OCI-LY7 (cell line): ENCODE data around the gene RNFT2. TPM values are rescaled to one million over a fixed set of nuclear protein-coding genes. Genes with fewer than 3 reads are reported as not detected.
A peak's percentile ranks its signal among the peaks of the same experiment; 100 is the strongest.

Experiments used
- BruUV-seq: library from RNA; stranded (reverse); fragments of 400-500 nt; replicated peaks from 2 replicates; lab custom pipeline; 2021; lab: Mats Ljungman, UMichigan
- CTCF ChIA-PET: fragments of 300-600 bp; sonication (Branson Sonifier 250); formaldehyde crosslinking; loops from one replicate; lab custom pipeline; 2022; ENCODE audit warnings: antibody characterized with exemption; ENCODE audit not compliant: unreplicated experiment; lab: Charles Lee
- POLR2A ChIA-PET: fragments of 300-600 bp; sonication (Branson Sonifier 250); formaldehyde crosslinking; loops from one replicate; lab custom pipeline; 2022; ENCODE audit warnings: antibody characterized with exemption; lab: Charles Lee
- DNase-seq: peaks from one replicate; pipeline ENCODE4 v3.0.0-alpha.2; 2015; ENCODE audit warnings: low spot score
- H2AFZ ChIP-seq: fragments of 200-600 bp; sonication (generic), shearing (Covaris generic); 2 replicates; pipeline ENCODE4 v1.6.1; 2014; ENCODE audit warnings: mild to moderate bottlenecking, antibody characterized with exemption, low read length, moderate library complexity
- H3K27ac ChIP-seq: fragments of 200-600 bp; sonication (generic); 2 replicates; pipeline ENCODE4 v1.5.1; 2014; ENCODE audit warnings: mixed run types, low read depth, mild to moderate bottlenecking, moderate library complexity, low read length, inconsistent platforms; ENCODE audit not compliant: poor library complexity, severe bottlenecking
- H3K36me3 ChIP-seq: fragments of 200-600 bp; sonication (generic); 2 replicates; pipeline ENCODE4 v1.6.1; 2014; ENCODE audit warnings: mild to moderate bottlenecking, antibody characterized with exemption, low read length, moderate library complexity, mixed read lengths; ENCODE audit not compliant: insufficient read depth
- H3K4me1 ChIP-seq: fragments of 200-600 bp; sonication (generic); 2 replicates; pipeline ENCODE4 v1.5.1; 2014; ENCODE audit warnings: mild to moderate bottlenecking, low read length; ENCODE audit not compliant: insufficient read depth, poor library complexity, severe bottlenecking
- H3K4me2 ChIP-seq: fragments of 200-600 bp; sonication (generic); 2 replicates; pipeline ENCODE4 v1.6.1; 2014; ENCODE audit warnings: mild to moderate bottlenecking, low read length
- H3K4me3 ChIP-seq: fragments of 200-600 bp; sonication (generic); 2 replicates; pipeline ENCODE4 v1.5.1; 2014; ENCODE audit warnings: mild to moderate bottlenecking, low read depth, low read length; ENCODE audit not compliant: poor library complexity, severe bottlenecking
- H3K79me2 ChIP-seq: fragments of 200-600 bp; sonication (generic); 2 replicates; pipeline ENCODE4 v1.6.1; 2016; ENCODE audit warnings: low read depth, mild to moderate bottlenecking, low read length, moderate library complexity, mixed read lengths; ENCODE audit not compliant: insufficient read depth
- H3K9me2 ChIP-seq: fragments of 200-600 bp; sonication (generic); 2 replicates; pipeline ENCODE4 v1.6.1; 2016; ENCODE audit warnings: mild to moderate bottlenecking, low read length, mixed read lengths; ENCODE audit not compliant: insufficient read depth
- H3K9me3 ChIP-seq: fragments of 200-600 bp; sonication (generic); 2 replicates; pipeline ENCODE4 v1.6.1; 2014; ENCODE audit warnings: mild to moderate bottlenecking, mixed run types, low read length, mixed read lengths
- H4K20me1 ChIP-seq: fragments of 200-600 bp; sonication (generic); 2 replicates; pipeline ENCODE4 v1.6.1; 2014; ENCODE audit warnings: mild to moderate bottlenecking, antibody characterized with exemption, low read length, moderate library complexity, mixed read lengths; ENCODE audit not compliant: insufficient read depth
- CTCF ChIP-seq: fragments of 200-600 bp; sonication (generic); conservative IDR thresholded peaks from 2 replicates; pipeline ENCODE4 v1.5.1; 2014; ENCODE audit warnings: mild to moderate bottlenecking, antibody characterized with exemption, low read length, moderate library complexity, mixed read lengths
- EZH2phosphoT487 ChIP-seq: fragments of 200-600 bp; sonication (generic); IDR thresholded peaks from 2 replicates; pipeline ENCODE4 v1.6.1; 2018; ENCODE audit warnings: low read depth, borderline replicate concordance, mild to moderate bottlenecking, mixed run types, antibody characterized with exemption, low read length, moderate library complexity, mixed read lengths
- intact Hi-C: fragments of 100-400 bp; cut with micrococcal nuclease; formaldehyde crosslinking; loops from one replicate; pipeline ENCODE4 v1.10.0; 2022; ENCODE audit not compliant: unreplicated experiment
- total RNA-seq, 2 experiments: library from RNA; depleted of rRNA in 1 of 2; stranded (reverse); fragments of >200 nt in 1 of 2; shearing (Covaris generic) in 1 of 2; gene quantifications; 2 replicates each; pipeline ENCODE4 v1.2.3, GENCODE V29; 2014 to 2022

RNFT2 gene
- total RNA-seq, 2 experiments from 2014 or later = 40.2 to 62.2 TPM

- peaks cover 8% of the 10 kb centered on the region; the same call in 1 of the 2 replicates for H3K79me2 ChIP-seq
- peaks cover 81% of the 10 kb centered on the region for H3K36me3 ChIP-seq
- POLR2A ChIA-PET = interaction anchor here (0.7 to 2.2 kb wide), 2 partner anchors 28 to 63 kb away, joined by 3 to 5 read pairs; no protein-coding TSS in a partner anchor
- DNase-seq = no peak
- no TSS peak for BruUV-seq
- H3K9me3 ChIP-seq = peaks cover 20% of the 10 kb centered on the region
- H3K27ac ChIP-seq = no peak overlapping the region
- H3K4me1 ChIP-seq = peaks cover 26% of the 10 kb centered on the region
- TF ChIP-seq CTCF (no peak), EZH2phosphoT487 (no peak)
- no peaks in the 10 kb centered on the region for H3K9me2 ChIP-seq
- H3K4me3 ChIP-seq = no peak overlapping the region
- intact Hi-C loops = no loop called here
- H3K4me2 ChIP-seq = no peak overlapping the region
- CTCF ChIA-PET = no interaction called here
- H2AFZ ChIP-seq = no peak overlapping the region
- no peaks in the 10 kb centered on the region for H4K20me1 ChIP-seq
These were observed 59.8 kb downstream of the RNFT2 start for GRCh38 chr12:116797885-116798284.

- Histone ChIP-seq H3K4me3 (no peak overlapping the region), H3K9me2 (no peaks in the 10 kb centered on the region), H3K36me3 (peaks cover 81% of the 10 kb centered on the region), H3K27ac (peak overlapping the region; percentile 40), H4K20me1 (no peaks in the 10 kb centered on the region), H3K4me2 (no peak overlapping the region), H3K79me2 (peaks cover 8% of the 10 kb centered on the region; the same call in 1 of the 2 replicates), H2AFZ (no peak overlapping the region), H3K4me1 (peaks cover 32% of the 10 kb centered on the region), H3K9me3 (peaks cover 20% of the 10 kb centered on the region)
- no peak for TF ChIP-seq EZH2phosphoT487
- TF ChIP-seq CTCF = no peak
- ChIA-PET POLR2A (interaction anchor here (0.7 kb wide), 1 partner anchor 63 kb away, joined by 3 read pairs; no protein-coding TSS in a partner anchor), CTCF (no interaction called here)
- intact Hi-C loops = no loop called here
- no peak for DNase-seq
- no TSS peak for BruUV-seq
These were observed 60.6 kb downstream of the RNFT2 start for GRCh38 chr12:116798719-116799118.

GRCh38 chr12:116799955-116800354 is 61.8 kb downstream of the RNFT2 start:
- Histone ChIP-seq H2AFZ (no peak overlapping the region), H4K20me1 (no peaks in the 10 kb centered on the region), H3K4me3 (no peak overlapping the region), H3K36me3 (peaks cover 72% of the 10 kb centered on the region), H3K27ac (peak overlapping the region; percentile 40), H3K9me3 (peaks cover 20% of the 10 kb centered on the region), H3K9me2 (no peaks in the 10 kb centered on the region), H3K79me2 (peaks cover 9% of the 10 kb centered on the region; the same call in 1 of the 2 replicates), H3K4me2 (no peak overlapping the region), H3K4me1 (peaks cover 44% of the 10 kb centered on the region)
- intact Hi-C loops = no loop called here
- POLR2A ChIA-PET = interaction anchor here (0.9 to 1.0 kb wide), 2 partner anchors 61 to 91 kb away, joined by 3 to 4 read pairs; no protein-coding TSS in a partner anchor
- CTCF ChIA-PET = no interaction called here
- BruUV-seq = no TSS peak
- TF ChIP-seq CTCF (peak; percentile 39; the same call in 1 of the 2 replicates), EZH2phosphoT487 (no peak)
- DNase-seq = peak; percentile 36
